ENCODE measurements around the gene CTNNA2.

Gene CTNNA2

GRCh38 chr2:79619442-79619841 lies 106.6 kb downstream of the CTNNA2 start:
- no peak for FAIRE-seq

DNA sequence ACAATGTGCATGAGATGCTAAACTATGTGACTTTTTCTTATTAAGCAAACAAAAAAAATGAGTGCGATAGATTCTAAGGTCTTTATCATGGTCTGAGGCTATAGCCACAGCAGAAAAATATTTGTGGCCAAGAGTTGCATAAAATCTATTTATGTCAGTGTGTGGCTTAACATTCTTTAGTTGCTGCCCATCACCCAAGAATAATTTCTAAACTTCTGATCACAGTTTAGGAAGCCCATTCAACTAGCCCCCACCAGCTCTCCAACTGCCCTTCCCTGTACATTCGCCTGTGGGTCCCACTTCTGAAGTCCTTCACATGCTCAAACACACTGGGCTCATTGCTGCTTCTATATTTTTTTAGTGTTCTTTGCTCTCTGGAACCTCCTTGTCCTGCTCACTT lies 107.1 kb downstream of the CTNNA2 start:
- no peak for FAIRE-seq

GRCh38 chr2:79620679-79621078 lies 107.8 kb downstream of the CTNNA2 start:
- peak; percentile 27 for FAIRE-seq

DNA sequence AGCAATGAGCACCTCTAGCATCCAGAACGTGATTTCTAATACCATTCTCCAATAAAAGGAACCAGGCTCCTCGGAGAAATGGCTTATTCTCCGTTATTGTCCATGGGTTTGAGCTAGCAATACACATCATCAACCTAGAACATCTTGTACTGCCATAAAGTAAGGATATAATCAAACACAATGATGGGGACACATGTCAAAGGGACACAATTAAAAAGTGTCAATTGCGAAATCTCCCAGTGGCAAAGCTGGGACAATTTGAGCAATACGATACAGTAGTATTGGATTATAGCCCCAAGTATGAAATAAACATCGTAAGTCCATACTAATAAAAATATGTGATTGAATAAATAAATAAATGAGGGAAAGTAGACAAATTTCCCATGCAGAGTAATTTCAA lies 108.4 kb downstream of the CTNNA2 start:
- no peak for FAIRE-seq

DNA sequence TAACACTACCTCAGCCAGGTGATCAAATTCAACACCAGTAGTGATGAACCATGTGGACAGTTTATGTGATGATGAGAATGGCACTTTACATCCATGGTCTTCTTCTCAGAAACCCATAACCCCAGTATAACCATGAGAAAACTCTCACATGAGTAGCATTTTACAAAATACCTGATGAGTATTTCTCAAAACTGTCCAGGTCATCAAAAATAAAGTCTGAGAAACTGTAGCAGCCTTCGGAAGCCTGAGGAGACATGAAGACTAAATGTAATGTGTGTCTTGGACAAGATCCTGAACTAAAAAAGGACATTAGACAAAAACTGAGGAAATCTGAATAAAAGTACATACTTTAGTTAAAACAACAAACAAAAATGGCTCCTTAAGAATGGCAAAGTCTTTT lies 108.9 kb downstream of the CTNNA2 start:
- FAIRE-seq = no peak

GRCh38 chr2:79622508-79622907 lies 109.7 kb downstream of the CTNNA2 start:
- FAIRE-seq = no peak

- FAIRE-seq = no peak
Measured at GRCh38 chr2:79627237-79627636, 114.4 kb downstream of the CTNNA2 start.

- FAIRE-seq = no peak
Measured at GRCh38 chr2:79630060-79630459, 117.2 kb downstream of the CTNNA2 start.

DNA sequence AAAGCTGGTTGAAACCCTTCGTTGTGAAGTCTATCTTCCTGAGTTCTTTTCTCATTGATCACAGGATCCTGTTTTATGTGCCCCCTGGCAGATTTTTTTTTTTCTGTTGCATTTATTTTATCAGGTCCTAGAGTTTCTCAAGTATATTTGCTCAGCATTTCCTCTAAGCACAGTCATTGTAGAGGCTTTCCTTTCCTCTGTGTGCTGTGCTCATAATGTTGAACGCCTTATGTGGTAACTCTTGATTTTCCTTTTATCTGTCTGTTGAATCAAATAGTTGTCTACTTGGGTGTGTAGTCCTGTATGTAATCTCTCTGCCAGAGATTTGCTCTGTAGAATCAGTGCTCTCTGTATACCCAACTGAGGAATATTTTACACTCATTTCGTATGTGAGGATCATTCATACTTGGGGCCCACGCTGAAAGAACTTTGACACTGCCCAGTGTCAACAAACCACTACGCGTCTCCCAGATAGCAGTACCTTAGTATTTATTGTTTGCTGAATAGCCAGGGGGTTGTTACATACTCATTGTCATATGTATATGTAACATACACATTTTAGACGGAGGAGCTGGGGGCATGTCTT lies 118.2 kb downstream of the CTNNA2 start:
- FAIRE-seq = no peak

DNA sequence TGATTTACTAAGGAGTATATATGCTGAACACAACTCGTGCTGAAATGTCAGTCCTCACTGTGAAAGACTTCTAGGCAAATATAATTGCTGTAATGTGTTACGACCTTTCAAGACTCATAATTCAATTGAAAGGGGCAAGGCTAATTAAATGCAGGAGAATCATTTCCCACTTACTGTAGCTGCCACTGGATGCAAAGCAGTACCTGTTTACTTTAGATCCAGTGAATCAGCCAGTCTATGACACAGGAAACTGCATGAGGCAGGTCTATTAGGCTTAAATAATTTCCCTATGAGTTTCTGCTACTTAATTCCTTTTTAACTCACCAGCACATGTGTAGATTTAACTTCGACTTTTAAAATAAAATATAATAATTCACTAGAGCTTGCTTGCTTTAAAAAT lies 125.6 kb downstream of the CTNNA2 start:
- peak; percentile 93 for FAIRE-seq

DNA sequence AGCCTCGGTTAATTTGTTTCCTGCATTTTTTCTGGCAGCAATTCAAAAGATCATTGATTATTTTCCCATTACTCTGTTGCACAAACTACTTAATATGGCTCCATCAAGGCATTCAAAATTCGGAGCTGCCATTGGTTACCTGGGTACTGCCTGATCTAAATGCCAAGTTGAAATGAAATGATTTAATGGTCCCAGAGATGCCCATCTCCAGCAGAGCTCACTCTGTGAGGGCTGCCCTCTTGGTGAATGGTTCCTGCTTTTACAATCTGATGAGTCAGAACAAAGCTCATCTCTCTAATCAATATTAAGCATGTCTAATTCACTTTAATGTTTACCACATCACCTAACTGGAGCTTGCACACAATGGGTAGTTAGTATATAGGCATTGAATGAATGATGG lies 126.1 kb downstream of the CTNNA2 start:
- FAIRE-seq = no peak

GRCh38 chr2:79640001-79640400 lies 127.2 kb downstream of the CTNNA2 start:
- no peak for FAIRE-seq

- no peak for FAIRE-seq
Measured at GRCh38 chr2:79649531-79649930, 136.7 kb downstream of the CTNNA2 start.

DNA sequence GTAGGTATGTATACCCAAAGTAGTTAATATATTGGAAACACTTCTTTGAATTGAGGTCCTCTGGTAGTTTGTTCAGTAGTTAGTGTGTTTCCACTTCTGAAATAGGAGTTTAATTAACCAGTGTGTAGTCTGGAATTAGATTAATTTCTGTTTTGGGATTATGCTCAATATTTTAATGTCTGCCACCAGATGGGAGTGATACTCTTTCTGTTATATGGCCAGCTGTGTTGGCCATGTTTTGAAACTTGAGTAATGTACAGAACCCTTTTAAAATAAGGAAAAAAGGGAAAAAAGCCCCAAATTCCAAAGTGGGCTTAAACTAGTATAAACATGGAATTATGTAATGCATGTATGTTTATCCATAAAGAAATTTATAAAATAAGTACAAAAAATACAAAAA lies 147.7 kb downstream of the CTNNA2 start:
- peak; percentile 33 for FAIRE-seq

DNA sequence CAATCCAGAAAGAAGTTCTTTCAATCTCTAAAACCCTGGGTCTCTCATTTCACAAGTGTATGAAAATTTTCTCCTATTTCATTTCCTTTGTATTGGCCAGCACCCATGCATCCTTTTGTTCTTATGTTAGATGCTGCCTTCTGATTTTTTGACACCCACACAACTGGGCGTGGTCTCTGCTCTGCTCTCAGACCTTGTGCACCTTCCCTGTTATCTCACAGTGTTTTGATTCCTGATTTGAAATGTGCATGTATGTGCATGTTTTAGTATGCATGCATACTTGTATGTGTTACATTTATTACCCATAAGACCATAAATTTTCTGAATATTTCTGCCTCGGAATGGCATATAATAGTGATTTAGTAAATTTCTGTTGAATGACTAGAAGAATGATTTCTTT lies 152.2 kb downstream of the CTNNA2 start:
- no peak for FAIRE-seq

DNA sequence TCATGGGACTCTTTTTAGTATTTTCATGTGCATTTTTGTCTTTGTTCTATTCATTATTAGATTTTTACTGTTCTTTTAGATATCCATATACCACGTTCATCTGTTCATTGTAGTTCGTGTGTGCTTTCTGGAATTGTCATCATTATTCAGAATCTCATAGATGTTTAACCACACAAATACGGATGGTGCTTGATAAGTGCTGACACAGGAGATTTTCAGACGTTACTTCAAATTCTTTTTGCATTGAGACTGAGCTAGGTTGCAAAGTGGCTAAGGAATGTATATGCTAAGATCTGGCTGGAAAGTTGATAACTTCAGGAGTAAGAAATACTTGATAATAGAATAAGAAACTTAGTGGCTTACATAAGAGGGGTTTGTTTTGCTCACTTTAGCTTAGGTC lies 153.6 kb downstream of the CTNNA2 start:
- no peak for FAIRE-seq

- FAIRE-seq = no peak
Measured at GRCh38 chr2:79669714-79670113, 156.9 kb downstream of the CTNNA2 start.

DNA sequence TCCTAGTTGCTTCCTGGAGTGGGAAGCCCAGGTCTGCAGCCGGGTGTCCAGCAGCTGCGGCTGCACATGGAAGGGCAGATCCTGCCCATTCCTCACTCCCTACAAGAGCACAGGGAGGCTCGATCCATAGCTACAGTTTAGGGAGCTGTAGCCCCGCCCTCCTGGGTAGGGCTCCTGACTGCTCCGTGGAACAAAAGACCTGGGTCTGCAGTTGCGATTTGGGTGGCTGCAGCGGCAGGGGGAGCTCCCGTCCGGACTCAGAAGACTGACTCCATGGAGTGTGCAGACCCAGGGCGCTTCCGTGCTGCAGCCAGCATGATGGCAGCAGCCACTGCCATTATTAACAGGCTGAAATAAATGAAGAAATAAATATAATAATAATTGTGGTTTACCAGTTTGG lies 157.3 kb downstream of the CTNNA2 start:
- no peak for FAIRE-seq

GRCh38 chr2:79686884-79687283 lies 174.0 kb downstream of the CTNNA2 start:
- no peak for FAIRE-seq

- no peak for FAIRE-seq
Measured at GRCh38 chr2:79695248-79695647, 182.4 kb downstream of the CTNNA2 start.

- no peak for FAIRE-seq
Measured at GRCh38 chr2:79697200-79697599, 184.3 kb downstream of the CTNNA2 start.

GRCh38 chr2:79700651-79701050 lies 187.8 kb downstream of the CTNNA2 start:
- FAIRE-seq = no peak

GRCh38 chr2:79702905-79703304 lies 190.1 kb downstream of the CTNNA2 start:
- peak; percentile 90 for FAIRE-seq

DNA sequence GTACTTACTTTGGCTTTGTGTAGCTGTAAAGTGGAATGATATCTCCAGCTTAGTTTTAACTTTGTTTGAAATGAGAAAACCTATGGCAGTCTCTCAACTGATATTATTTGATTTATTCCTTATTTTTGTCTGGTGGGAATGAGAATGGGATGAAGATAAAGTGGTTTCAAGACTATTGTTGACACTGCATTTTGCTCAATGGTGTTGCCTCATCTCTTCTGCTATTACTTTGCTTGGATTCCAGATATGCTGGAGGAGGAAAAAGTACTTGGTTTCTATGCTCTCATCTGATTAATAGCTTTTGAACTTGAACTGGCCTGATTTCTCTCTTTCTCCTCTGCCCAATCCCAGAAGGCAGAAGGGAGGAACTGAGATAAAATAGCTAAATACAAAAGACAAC lies 198.2 kb downstream of the CTNNA2 start:
- peak; percentile 60 for FAIRE-seq

DNA sequence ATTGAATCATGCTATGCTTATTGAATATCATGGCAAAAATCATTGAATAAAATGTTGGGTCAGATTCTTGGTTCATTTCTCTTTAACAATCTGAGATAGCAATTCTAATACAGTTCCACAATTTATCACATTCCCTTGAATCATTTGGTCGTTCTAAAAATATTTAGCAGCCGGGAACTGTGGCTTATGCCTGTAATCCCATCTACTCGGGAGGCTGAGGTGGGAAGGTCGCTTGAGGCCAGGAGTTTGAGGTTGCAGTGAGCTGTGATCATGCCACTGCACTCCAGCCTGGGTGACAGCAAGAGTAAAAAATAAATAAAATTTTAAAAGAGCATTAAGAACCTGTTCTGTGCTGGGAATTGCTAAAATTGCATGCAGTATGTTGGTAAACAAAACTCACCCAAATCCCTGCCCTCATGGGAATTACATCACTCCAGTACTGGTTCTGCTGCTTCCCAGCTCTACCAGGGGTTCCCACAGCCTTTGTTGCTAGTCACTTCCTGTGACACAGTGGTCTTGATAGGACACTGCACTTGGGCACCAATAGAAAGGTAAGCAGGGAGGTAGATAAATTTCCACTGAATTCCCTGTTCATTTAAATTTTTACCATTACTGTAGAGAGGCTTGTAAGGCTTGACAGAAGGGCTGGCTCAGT lies 200.4 kb downstream of the CTNNA2 start:
- FAIRE-seq = no peak
